H54 (cell line): ENCODE data around the gene ETF1.

Source experiments
- DNase-seq: peaks from one replicate; pipeline ENCODE4 v3.0.0; 2011; ENCODE audit warnings: low spot score, mixed read lengths; ENCODE audit not compliant: insufficient read length
- FAIRE-seq: peaks from 3 replicates; lab custom pipeline; 2011; peaks lifted over from hg19 to GRCh38; lab: Jason Lieb, UNC
- POLR2A ChIP-seq: IDR thresholded peaks from 2 replicates; pipeline ENCODE4 v1.6.1; 2011; ENCODE audit warnings: low read depth, mild to moderate bottlenecking, low read length

ETF1 gene

GRCh38 chr5:138464008-138464387 is 79.0 kb downstream of the ETF1 start:
- FAIRE-seq (no peak), DNase-seq (peak; percentile 86)
- peak; percentile 71 for TF ChIP-seq POLR2A

GRCh38 chr5:138463419-138464007 is 79.5 kb downstream of the ETF1 start:
- FAIRE-seq (no peak), DNase-seq (no peak)
- TF ChIP-seq POLR2A, result no peak

GRCh38 chr5:138461343-138462125 is 81.5 kb downstream of the ETF1 start:
- peak; percentile 68 for FAIRE-seq
- DNase-seq, result peak; percentile 85
- no peak for TF ChIP-seq POLR2A

GRCh38 chr5:138460032-138460693 is 82.9 kb downstream of the ETF1 start:
- DNase-seq, result no peak
- no peak for TF ChIP-seq POLR2A
- FAIRE-seq, result no peak

- DNase-seq (no peak), FAIRE-seq (no peak)
Measured at GRCh38 chr5:138459311-138459933, 83.6 kb downstream of the ETF1 start.

GRCh38 chr5:138458856-138459255 is 84.2 kb downstream of the ETF1 start:
- DNase-seq (no peak), FAIRE-seq (no peak)
- TF ChIP-seq POLR2A, result no peak

More at GRCh38 chr5:138459311-138459933, 83.6 kb downstream of the ETF1 start:
- TF ChIP-seq POLR2A, result no peak

- no peak for TF ChIP-seq POLR2A
- DNase-seq (no peak), FAIRE-seq (no peak)
Measured at GRCh38 chr5:138458384-138458783, 84.7 kb downstream of the ETF1 start.

- no peak for TF ChIP-seq POLR2A
- FAIRE-seq (no peak), DNase-seq (no peak)
Measured at GRCh38 chr5:138457531-138458275, 85.3 kb downstream of the ETF1 start.
